OCI-LY3 (cell line): ENCODE data around the gene AMOTL1.

ENCODE experiments used
- H2AFZ ChIP-seq: fragments of 200-600, 300-600 bp; shearing (Covaris generic); 2 replicates; pipeline ENCODE4 v1.6.0; 2014; ENCODE audit warnings: antibody characterized with exemption, low read depth, low read length
- H3K27ac ChIP-seq: fragments of 200-600, 300-600 bp; sonication (generic); 2 replicates; pipeline ENCODE4 v1.5.1; 2014; ENCODE audit warnings: mild to moderate bottlenecking, low read length, moderate library complexity, mixed read lengths
- H3K27me3 ChIP-seq: fragments of 200-600, 300-600 bp; sonication (generic); 2 replicates; pipeline ENCODE4 v1.6.1; 2014; ENCODE audit warnings: low read depth, low read length, mixed read lengths
- H3K36me3 ChIP-seq: fragments of 200-600, 300-600 bp; sonication (generic); replicated peaks from 2 replicates; pipeline ENCODE3; 2014; ENCODE audit warnings: low read depth, low read length, mixed read lengths
- H3K4me1 ChIP-seq: fragments of 300-600, 200-600 bp; sonication (generic); 2 replicates; pipeline ENCODE4 v1.6.1; 2014; ENCODE audit warnings: low read length, mixed read lengths
- H3K4me2 ChIP-seq: fragments of 200-600, 300-600 bp; sonication (generic); 2 replicates; pipeline ENCODE4 v1.6.1; 2014; ENCODE audit warnings: low read length, mixed read lengths
- H3K4me3 ChIP-seq: fragments of 300-600, 200-600 bp; sonication (generic); 2 replicates; pipeline ENCODE4 v1.5.1; 2014; ENCODE audit warnings: antibody characterized with exemption, mild to moderate bottlenecking, low read length, moderate library complexity
- H3K79me2 ChIP-seq: fragments of 300-600, 200-600 bp; shearing (Covaris generic); 2 replicates; pipeline ENCODE4 v1.6.1; 2014; ENCODE audit warnings: mild to moderate bottlenecking, low read length, mixed read lengths
- H3K9ac ChIP-seq: fragments of 300-600, 200-600 bp; shearing (Covaris generic); 2 replicates; pipeline ENCODE4 v1.6.0; 2014; ENCODE audit warnings: mild to moderate bottlenecking, low read length, moderate library complexity
- H3K9me3 ChIP-seq: fragments of 200-600, 300-600 bp; shearing (Covaris generic); 2 replicates; pipeline ENCODE4 v1.6.1; 2014; ENCODE audit warnings: low read length, mixed read lengths; ENCODE audit not compliant: insufficient read depth
- H4K20me1 ChIP-seq: fragments of 200-600, 300-600 bp; sonication (generic); 2 replicates; pipeline ENCODE4 v1.6.1; 2016; ENCODE audit warnings: low read length, mixed read lengths; ENCODE audit not compliant: insufficient read depth
- CTCF ChIP-seq: fragments of 200-600, 300-600 bp; sonication (generic); IDR thresholded peaks from 2 replicates; pipeline ENCODE4 v1.5.1; 2014; ENCODE audit warnings: antibody characterized with exemption, low read length, low read depth
- EZH2phosphoT487 ChIP-seq: fragments of 200-600 bp; shearing (Covaris generic); IDR thresholded peaks from 2 replicates; pipeline ENCODE4 v1.6.1; 2018; ENCODE audit warnings: antibody characterized with exemption, mixed run types, low read depth

AMOTL1 gene

GRCh38 chr11:94920311-94920710 lies 152.2 kb downstream of the AMOTL1 start:
- H3K4me1 ChIP-seq, result peaks cover 4% of the 10 kb centered on the region; the same call in 1 of the 2 replicates
- H3K79me2 ChIP-seq, result no peaks in the 10 kb centered on the region
- no peaks in the 10 kb centered on the region for H3K27me3 ChIP-seq
- no peaks in the 10 kb centered on the region for H3K9me3 ChIP-seq
- H3K9ac ChIP-seq, result no peak overlapping the region
- H3K4me3 ChIP-seq, result no peak overlapping the region
- H3K27ac ChIP-seq, result no peak overlapping the region
- H4K20me1 ChIP-seq, result no peaks in the 10 kb centered on the region
- H3K4me2 ChIP-seq, result no peak overlapping the region
- no peak overlapping the region for H2AFZ ChIP-seq
- H3K36me3 ChIP-seq, result no peaks in the 10 kb centered on the region
- TF ChIP-seq CTCF (no peak), EZH2phosphoT487 (no peak)

GRCh38 chr11:94922321-94923003 lies 154.3 kb downstream of the AMOTL1 start:
- H3K27me3 ChIP-seq, result no peaks in the 10 kb centered on the region
- no peak overlapping the region for H2AFZ ChIP-seq
- no peak for TF ChIP-seq EZH2phosphoT487
- TF ChIP-seq CTCF, result no peak
- no peak overlapping the region for H3K4me2 ChIP-seq
- no peak overlapping the region for H3K4me3 ChIP-seq
- H3K27ac ChIP-seq, result no peak overlapping the region
- peaks cover 4% of the 10 kb centered on the region; the same call in 1 of the 2 replicates for H3K4me1 ChIP-seq
- no peaks in the 10 kb centered on the region for H4K20me1 ChIP-seq
- H3K36me3 ChIP-seq, result no peaks in the 10 kb centered on the region
- H3K9me3 ChIP-seq, result no peaks in the 10 kb centered on the region
- no peaks in the 10 kb centered on the region for H3K79me2 ChIP-seq
- H3K9ac ChIP-seq, result no peak overlapping the region

GRCh38 chr11:94923004-94923334 lies 154.8 kb downstream of the AMOTL1 start:
- Histone ChIP-seq H2AFZ (no peak overlapping the region), H3K4me3 (no peak overlapping the region), H3K79me2 (no peaks in the 10 kb centered on the region), H3K36me3 (no peaks in the 10 kb centered on the region), H3K9me3 (no peaks in the 10 kb centered on the region), H3K27me3 (no peaks in the 10 kb centered on the region), H3K4me2 (no peak overlapping the region), H3K9ac (no peak overlapping the region), H4K20me1 (no peaks in the 10 kb centered on the region), H3K4me1 (peaks cover 4% of the 10 kb centered on the region; the same call in 1 of the 2 replicates), H3K27ac (no peak overlapping the region)
- TF ChIP-seq CTCF, result no peak
- TF ChIP-seq EZH2phosphoT487, result no peak

- H3K4me2 ChIP-seq, result no peak overlapping the region
- H2AFZ ChIP-seq, result no peak overlapping the region
- no peak overlapping the region for H3K4me3 ChIP-seq
- H3K9me3 ChIP-seq, result no peaks in the 10 kb centered on the region
- H3K4me1 ChIP-seq, result peaks cover 4% of the 10 kb centered on the region; the same call in 1 of the 2 replicates
- H3K9ac ChIP-seq, result no peak overlapping the region
- no peaks in the 10 kb centered on the region for H3K27me3 ChIP-seq
- H3K79me2 ChIP-seq, result no peaks in the 10 kb centered on the region
- TF ChIP-seq CTCF (no peak), EZH2phosphoT487 (no peak)
- H3K27ac ChIP-seq, result no peak overlapping the region
- no peaks in the 10 kb centered on the region for H4K20me1 ChIP-seq
- H3K36me3 ChIP-seq, result no peaks in the 10 kb centered on the region
Measured at GRCh38 chr11:94924171-94924572, 156.0 kb downstream of the AMOTL1 start.
